ENCODE measurements around the gene AKAP9.
"Not testable (repeated sequence)": the region's sequence is repeated elsewhere in the genome, so short reads cannot be mapped to it uniquely, and the experiment has no call there.

AKAP9 gene

DNA sequence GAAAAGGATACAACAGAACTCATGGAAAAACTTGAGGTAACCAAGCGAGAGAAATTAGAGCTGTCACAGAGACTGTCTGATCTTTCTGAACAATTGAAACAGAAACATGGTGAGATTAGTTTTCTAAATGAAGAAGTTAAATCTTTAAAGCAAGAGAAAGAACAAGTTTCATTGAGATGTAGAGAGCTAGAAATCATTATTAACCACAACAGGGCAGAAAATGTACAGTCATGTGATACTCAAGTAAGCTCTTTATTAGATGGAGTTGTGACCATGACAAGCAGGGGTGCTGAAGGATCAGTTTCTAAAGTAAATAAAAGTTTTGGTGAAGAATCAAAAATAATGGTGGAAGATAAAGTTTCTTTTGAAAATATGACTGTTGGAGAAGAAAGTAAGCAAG, 62.1 kb downstream of the AKAP9 start:
- no peak for DNase-seq (ENCODE audit: extremely low read depth in 1 of 2, low read depth in 1 of 2)

- no peak for DNase-seq (ENCODE audit: extremely low read depth in 1 of 2, low read depth in 1 of 2)
Observed at GRCh38 chr7:92006046-92006445, 65.4 kb downstream of the AKAP9 start.

- DNase-seq (ENCODE audit: extremely low read depth in 1 of 2, low read depth in 1 of 2): no peak
Observed at GRCh38 chr7:92010215-92010614, 69.6 kb downstream of the AKAP9 start.

DNA sequence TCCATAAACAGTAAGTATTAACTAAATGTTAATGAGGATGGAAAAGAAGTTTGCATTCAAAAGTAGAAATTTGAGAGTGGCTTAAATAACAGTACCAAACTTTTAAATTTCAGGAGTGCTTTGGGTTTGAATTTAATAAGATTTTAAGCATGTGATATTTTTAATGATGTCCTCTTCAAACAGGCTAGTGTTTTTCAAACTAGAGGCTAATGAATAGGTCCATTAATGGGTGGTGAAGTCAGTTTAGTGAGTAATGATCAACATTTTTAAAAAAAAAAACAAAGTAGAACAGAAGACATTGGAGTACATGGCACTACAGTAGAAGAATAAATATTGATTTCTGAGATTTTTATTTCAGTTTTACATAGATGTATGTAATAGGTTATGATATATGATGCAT, 72.9 kb downstream of the AKAP9 start:
- DNase-seq (ENCODE audit: extremely low read depth in 1 of 2, low read depth in 1 of 2): no peak

- no peak for DNase-seq (ENCODE audit: extremely low read depth in 1 of 2, low read depth in 1 of 2)
Observed at GRCh38 chr7:92020636-92021035, 80.0 kb downstream of the AKAP9 start.

DNA sequence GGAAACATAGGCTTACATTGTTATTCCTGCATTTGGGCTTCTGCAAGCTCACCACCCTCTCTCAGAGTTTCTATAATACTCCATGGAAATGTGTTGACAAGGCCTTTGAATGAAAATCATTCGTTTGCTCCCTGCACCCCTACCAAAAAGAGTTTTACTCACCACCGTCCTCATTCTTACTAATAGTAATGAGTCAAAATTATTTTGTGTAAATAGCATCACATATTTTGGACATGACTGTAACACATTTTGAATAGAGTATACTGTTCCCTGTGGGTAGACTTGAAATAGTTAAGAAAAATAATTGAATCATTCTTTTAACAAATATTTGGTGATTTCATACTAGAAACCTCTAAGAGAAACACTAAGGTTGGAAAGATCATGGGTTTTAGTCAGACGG, 84.6 kb downstream of the AKAP9 start:
- DNase-seq (ENCODE audit: extremely low read depth in 1 of 2, low read depth in 1 of 2): no peak

- not testable (repeated sequence) for DNase-seq (ENCODE audit: extremely low read depth in 1 of 2, low read depth in 1 of 2)
Observed at GRCh38 chr7:92026635-92027034, 86.0 kb downstream of the AKAP9 start.

DNA sequence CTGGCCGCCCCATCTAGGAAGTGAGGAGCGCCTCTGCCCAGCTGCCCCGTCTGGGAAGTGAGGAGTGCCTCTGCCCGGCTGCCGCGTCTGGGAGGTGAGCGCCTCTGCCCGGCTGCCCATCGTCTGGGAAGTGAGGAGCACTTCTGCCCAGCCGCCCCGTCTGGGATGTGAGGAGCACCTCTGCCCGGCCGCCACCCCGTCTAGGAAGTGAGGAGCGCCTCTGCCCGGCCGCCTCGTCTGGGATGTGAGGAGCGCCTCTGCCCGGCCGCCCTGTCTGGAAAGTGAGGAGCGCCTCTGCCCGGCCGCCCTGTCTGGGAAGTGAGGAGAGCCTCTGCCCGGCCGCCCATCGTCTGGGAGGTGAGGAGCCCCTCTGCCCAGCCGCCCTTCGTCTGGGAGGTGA, 86.5 kb downstream of the AKAP9 start:
- DNase-seq (ENCODE audit: extremely low read depth in 1 of 2, low read depth in 1 of 2): not testable (repeated sequence)

GRCh38 chr7:92028226-92028625, 87.6 kb downstream of the AKAP9 start:
- no peak for DNase-seq (ENCODE audit: extremely low read depth in 1 of 2, low read depth in 1 of 2)

DNA sequence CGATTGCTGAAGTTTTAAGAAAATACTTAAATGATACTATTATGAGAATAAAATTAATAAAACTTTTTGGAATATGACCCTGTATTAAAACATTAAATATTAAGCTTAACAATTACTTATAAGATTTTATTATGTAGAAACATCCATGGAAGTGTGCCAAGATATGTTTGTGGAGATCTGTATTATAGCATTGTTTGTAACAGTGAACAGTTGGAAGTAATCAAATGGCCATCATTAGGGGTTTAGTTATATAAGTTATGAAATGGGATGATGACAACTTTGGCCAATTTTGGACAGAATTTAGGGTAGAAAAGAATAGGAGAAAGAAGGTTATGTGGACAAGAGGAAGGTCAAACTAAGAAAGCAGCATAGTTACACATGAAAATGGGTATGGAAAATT, 88.0 kb downstream of the AKAP9 start:
- no peak for DNase-seq (ENCODE audit: extremely low read depth in 1 of 2, low read depth in 1 of 2)

- DNase-seq (ENCODE audit: extremely low read depth in 1 of 2, low read depth in 1 of 2): no peak
Observed at GRCh38 chr7:92034116-92034515, 93.5 kb downstream of the AKAP9 start.

DNA sequence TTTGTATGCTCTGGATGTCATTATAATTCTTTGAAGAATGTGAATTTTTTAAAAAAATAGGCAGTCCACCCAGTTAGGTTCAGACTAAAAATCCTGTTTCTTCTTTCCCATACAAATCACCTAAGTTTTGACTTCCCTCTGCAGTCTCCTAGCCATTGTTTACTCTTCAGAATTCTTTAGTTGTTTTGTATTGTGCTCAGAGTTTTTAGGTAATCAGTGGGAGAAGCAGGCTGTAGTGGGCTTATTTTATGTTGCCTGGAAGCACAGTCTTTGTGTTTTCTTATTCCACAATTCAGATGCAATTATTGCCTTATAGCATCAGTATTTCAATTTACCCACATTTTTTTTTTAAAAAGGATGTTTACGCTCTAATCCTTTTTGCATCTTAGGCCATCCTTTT, 94.9 kb downstream of the AKAP9 start:
- no peak for DNase-seq (ENCODE audit: extremely low read depth in 1 of 2, low read depth in 1 of 2)

DNA sequence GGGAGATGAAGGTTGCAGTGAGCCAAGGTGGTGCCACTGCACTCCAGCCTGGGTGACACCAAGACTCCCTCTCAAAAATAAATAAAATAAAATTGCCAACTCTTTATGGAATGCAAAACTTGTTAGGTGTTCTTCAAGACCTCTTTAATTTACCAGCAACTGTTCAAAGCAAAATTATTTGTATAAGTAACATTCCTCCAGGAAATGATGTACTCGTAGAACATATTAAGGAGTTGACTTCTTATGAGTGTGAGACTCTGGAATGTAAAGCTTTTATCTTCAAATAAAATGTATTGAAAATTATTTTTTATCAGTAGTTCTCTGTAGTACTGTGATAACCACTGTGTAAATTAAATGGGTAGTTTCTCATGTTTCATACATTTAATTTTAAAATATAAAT, 99.2 kb downstream of the AKAP9 start:
- DNase-seq (ENCODE audit: extremely low read depth in 1 of 2, low read depth in 1 of 2): no peak

- no peak for DNase-seq (ENCODE audit: extremely low read depth in 1 of 2, low read depth in 1 of 2)
Observed at GRCh38 chr7:92042056-92042737, 101.5 kb downstream of the AKAP9 start.

GRCh38 chr7:92043098-92043497, 102.4 kb downstream of the AKAP9 start:
- DNase-seq (ENCODE audit: extremely low read depth in 1 of 2, low read depth in 1 of 2): no peak

GRCh38 chr7:92043637-92044036, 103.0 kb downstream of the AKAP9 start:
- no peak for DNase-seq (ENCODE audit: extremely low read depth in 1 of 2, low read depth in 1 of 2)

- DNase-seq (ENCODE audit: extremely low read depth in 1 of 2, low read depth in 1 of 2): no peak
Observed at GRCh38 chr7:92044148-92044547, 103.5 kb downstream of the AKAP9 start.

GRCh38 chr7:92044940-92045339, 104.3 kb downstream of the AKAP9 start:
- DNase-seq (ENCODE audit: extremely low read depth in 1 of 2, low read depth in 1 of 2): no peak

DNA sequence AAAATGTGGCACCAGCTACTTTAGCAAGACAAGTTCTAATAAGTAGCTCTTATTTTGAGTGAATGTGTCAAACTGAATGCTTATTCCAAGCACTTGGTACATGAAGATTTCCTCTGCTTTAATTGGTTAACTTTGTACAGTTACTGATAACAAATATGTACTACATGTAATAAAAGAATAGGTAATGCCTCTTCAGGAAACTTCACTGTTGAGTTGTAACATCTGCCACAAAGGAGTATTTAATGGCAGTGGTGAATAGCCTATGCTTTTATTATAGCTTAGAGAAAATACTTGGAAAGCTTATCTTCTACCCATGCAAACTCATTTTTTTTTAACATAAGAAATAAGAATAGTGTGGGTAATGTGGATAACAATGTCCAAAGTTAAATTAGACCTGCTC, 111.0 kb downstream of the AKAP9 start:
- no peak for DNase-seq (ENCODE audit: extremely low read depth in 1 of 2, low read depth in 1 of 2)

DNA sequence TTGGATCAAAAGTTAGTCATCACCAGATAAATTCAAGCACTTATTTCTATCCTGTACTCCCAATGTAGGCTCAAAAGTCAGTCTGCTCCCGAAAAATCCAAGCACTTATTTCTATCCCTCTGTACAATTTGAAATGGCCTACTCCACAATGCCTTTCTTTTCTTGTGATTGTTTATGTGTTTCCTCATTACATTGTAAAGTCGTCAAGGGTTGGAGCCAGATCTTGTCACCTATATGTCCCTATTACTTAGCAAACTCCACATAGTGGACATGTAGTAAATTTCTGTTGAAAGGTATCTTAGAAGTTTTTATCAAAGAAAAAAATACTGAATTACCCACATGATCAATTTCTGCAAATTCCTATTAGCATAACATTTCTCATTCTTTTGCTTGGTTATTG, 111.5 kb downstream of the AKAP9 start:
- no peak for DNase-seq (ENCODE audit: extremely low read depth in 1 of 2, low read depth in 1 of 2)

DNA sequence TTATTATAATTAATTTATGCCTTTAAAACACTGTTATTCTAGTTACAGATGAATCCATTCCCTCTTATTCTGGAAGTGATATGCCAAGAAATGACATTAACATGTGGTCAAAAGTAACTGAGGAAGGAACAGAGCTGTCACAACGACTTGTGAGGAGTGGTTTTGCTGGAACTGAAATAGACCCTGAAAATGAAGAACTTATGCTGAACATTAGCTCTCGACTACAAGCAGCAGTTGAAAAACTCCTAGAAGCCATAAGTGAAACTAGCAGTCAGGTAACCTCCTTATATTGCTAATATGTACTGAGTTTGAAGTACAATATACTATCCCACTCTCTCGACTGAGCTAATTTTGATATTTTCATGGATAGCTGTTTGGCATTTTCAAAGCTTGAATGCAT, 112.0 kb downstream of the AKAP9 start:
- DNase-seq (ENCODE audit: extremely low read depth in 1 of 2, low read depth in 1 of 2): no peak

- DNase-seq (ENCODE audit: extremely low read depth in 1 of 2, low read depth in 1 of 2): no peak
Observed at GRCh38 chr7:92053312-92053711, 112.7 kb downstream of the AKAP9 start.

DNA sequence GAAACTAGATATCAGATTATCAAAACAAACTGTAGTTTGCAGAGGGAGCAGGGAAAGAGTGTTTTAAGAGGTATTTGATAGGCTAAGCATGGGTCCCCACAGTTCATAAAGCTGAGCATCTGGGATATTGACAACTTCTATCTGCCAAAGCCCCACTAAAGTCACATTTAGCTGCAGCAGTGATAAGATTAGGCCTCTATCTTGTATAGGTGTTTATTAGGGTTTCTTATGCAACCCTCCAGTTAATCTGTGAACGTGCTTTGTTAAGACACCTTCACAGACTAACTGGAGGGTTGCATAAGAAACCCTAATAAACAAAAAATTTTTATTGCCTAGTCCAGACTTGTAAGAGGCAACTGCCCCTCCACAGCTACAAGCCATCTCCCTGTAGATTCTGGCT, 115.6 kb downstream of the AKAP9 start:
- no peak for DNase-seq (ENCODE audit: extremely low read depth in 1 of 2, low read depth in 1 of 2)

Measured in stimulated activated CD8-positive, alpha-beta memory T cell treated with anti-CD3 and anti-CD28 coated beads, Interleukin-7, amount 100 ng/mL, for 48 hours (primary cell).